Inflammatory macrophage (primary cell): ENCODE measurements around the gene STAC3.

ENCODE experiments used
- DNase-seq, 2 donors: peaks; one replicate each; pipeline ENCODE4 v3.0.0-alpha.2; 2020 to 2022

The STAC3 gene

DNA sequence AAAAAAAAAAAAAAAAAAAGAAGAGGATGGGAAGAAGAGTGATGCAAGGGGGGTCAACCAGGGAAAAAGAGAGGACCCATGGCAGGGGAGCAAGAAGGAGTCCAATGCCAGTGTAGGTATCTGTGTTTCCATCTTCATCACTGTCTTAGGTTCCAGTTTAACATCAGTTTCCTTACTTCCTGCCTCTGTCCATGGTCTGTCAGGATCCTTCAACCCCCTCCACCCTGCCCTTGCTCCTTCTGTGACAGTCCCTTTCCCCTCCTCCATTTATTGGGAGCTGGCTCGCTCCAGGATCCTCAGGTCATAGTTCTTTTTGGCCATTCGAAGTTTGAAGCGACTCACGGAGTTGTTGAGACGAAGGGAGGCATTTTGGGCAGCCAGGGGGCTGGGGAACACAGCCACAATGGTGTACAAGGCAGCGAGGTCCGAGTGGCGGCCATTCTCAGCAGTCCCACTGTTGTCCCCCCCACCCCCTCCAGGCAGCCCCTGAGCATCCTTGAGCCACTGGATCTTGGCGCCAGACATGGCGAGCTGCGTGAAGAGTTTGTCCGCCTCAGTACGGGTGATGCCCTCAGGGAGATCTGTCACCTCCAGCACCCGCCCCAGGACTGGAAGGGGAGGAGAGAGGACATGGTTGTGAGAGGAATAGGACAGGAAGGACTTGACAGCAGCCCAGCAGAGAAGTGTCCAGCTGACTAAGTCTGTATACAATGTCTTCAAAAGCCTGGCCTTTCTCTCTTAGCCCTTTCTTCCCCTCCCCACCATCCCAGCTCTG, 3.7 kb upstream of the STAC3 start:
- no peak for DNase-seq

GRCh38 chr12:57250541-57250940, 446 bp downstream of the STAC3 start:
- DNase-seq = no peak

GRCh38 chr12:57248934-57249742, 1.8 kb downstream of the STAC3 start:
- DNase-seq = peak; percentile 78 to 82

DNA sequence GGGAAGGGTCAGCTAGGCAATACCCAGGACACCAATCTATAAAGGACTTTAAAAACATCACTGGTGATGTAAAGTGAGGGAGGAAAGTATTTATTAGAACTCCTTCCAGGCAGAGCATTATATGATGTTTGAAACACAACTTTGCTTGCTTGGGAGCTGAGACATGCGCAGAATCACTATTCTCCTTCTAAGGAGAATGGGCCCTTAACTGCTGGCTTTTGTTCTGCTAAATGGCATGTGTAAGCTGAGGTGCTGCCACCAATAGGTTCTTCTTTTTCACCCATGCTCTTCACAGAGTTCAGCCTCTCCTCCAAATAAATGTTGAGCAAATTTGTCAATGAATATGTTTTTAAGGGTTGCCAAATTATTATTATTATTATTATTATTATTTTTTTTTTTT, 3.9 kb downstream of the STAC3 start:
- DNase-seq = no peak

GRCh38 chr12:57244312-57244696, 6.7 kb downstream of the STAC3 start:
- no peak for DNase-seq

DNA sequence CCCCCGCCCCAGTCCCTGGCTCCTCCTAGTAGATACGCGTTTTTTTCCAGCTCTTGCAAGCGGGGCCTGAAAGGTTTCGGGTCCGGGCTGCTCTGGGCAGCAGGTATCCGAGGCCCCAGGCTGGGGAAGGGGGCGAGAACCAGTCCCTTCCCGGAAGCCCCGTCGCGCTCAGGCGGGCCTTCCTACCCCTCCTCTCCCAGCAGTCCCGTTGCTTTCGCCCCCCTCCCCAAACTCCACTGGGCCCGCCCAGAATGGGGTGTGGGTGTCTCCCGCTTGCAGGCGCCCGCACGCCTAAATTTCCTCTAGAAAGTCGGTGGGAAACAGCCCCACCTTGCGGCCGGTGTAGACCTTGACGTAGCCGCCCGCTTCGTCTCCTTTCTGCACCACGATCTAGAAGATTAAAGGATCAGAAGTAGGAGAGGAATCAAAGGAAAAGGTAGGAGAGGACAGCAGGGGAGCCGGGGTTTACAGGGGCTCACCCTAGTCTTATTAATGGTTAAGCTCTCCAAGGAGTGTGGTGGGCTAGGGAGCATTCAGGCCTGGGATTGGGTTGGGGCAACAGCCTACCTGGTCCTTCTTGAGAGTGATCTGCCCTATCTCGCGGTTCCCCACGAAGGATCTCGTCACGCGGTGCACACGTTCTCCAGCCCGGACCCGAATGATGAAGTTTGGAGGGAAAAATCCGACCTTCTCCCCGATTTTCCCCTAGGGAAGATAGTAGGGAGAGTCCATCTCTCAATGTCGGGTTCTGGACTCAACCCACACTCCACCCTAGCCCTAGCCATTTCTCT, 7.3 kb downstream of the STAC3 start:
- DNase-seq = peak; percentile 71 to 72

DNA sequence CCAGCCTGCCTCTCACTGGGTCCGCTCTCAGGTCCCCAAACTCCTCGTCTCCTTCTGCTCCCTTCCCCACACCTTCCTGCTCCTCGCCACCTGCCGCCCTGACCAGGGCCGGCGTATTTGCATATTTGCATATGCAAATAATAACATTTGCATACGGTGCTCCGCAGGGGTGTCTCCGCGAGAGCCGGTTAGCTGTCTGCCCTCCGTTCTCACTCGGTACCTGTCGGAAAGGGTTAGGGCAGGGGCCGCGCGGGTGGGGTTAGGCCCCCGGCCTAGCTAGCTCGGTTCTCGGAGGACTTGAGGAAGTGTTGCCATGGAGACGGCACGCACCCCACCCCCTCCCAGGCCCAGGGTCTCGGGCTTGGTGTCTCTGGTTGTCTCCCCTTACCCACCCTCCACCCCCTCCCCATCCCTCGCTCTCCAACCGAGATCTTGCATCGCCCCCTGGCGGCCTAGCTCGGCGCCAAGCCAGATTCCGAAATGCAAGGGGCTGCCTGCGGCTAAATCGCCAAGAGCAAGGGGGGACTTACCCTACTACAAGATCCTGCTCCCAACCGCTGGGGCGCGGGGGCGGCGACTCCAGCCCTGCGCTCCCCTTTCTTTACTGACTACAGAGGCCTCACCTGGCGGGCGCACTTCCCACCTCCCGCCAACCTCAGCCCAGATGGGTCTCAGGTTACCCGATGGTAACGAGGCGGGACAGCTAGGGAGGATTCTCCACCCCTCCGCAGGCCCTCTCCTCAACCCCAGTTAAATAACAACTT, 8.1 kb downstream of the STAC3 start:
- peak; percentile 22 to 27 for DNase-seq

GRCh38 chr12:57242329-57242690, 8.7 kb downstream of the STAC3 start:
- DNase-seq = no peak

GRCh38 chr12:57241402-57242310, 9.3 kb downstream of the STAC3 start:
- DNase-seq = no peak

DNA sequence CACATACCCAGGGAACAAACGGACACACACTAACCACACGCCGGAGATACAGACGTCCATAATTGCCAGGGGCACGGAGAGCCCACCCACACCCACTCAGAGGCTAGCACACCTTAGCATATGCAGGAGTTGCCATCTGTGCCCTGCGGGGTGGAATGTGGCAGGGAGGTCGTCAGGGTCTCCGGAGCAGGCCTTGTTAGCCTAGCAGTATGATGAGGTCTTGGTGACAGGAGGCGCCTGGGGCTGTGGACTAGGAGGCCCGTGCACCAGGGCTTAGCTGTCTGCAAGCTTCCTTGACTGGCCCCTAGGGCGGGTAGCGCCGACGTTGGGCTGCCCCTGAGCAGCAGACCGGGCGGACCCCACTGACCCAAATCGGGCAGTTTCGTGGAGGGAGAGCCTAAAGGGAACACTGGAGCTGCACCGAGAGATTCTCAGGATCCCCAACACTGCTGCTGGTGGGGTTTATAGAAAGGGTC, 10.0 kb downstream of the STAC3 start:
- DNase-seq = no peak

DNA sequence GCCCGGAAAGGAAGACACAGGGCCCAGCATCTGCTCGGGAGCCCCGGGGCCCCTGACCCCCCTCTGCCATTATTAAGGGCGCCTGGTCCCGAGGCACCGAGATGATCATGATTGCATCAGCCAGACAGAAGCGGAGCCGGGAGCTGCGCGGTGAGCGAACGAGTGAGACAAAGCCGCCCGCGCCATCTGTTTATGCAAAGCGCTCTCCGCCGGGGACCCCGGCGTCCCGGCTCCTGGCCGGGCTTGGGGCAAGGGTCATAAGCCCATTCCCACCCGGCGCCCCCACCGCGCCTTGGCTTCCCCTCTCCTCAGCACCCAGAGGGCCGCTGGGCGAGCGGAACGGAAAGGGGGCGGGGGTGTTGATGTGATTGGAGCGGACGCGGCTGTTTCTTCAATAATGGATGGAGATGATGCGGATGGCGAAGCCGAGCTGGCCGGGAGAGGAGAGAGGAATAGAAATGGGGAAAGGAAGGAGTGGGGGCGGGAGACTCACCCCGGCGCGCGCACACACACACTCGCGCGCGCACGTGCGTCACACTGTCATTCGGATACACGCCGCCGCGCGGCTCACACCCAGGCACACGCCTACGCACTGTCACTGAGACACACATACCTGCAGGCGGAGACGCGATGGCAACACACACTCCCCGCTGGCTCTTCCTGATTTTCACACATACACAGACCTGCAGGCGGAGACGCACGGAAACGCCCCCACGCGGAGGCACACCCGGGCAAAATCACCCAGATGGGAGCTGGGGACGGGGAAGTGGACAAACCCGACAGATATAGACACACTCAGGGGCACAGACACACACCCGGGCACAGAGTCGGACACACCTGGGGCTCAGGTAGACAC, 10.7 kb downstream of the STAC3 start:
- peak; percentile 57 to 83 for DNase-seq

GRCh38 chr12:57239587-57240065, 11.4 kb downstream of the STAC3 start:
- no peak for DNase-seq

- DNase-seq = peak; percentile 89 to 92
Observed at GRCh38 chr12:57238854-57239554, 12.0 kb downstream of the STAC3 start.

GRCh38 chr12:57237932-57238853, 12.8 kb downstream of the STAC3 start:
- no peak for DNase-seq

DNA sequence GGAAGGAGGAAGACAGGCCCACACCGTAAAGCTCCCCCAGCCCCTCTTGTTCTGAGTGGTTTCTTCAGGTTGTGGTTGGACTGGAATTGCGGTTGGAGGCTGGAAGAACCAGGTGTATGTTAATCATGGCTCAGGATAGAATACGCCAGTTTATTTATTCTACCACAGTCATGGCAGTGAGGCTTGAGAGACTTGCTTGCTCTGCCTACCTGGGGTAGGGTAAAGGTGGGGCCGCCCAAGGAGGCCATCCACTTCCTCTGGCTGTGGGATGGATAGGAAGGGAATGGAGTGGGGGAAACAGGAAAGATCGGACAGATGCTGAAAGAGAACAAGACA, 13.4 kb downstream of the STAC3 start:
- DNase-seq = no peak

DNA sequence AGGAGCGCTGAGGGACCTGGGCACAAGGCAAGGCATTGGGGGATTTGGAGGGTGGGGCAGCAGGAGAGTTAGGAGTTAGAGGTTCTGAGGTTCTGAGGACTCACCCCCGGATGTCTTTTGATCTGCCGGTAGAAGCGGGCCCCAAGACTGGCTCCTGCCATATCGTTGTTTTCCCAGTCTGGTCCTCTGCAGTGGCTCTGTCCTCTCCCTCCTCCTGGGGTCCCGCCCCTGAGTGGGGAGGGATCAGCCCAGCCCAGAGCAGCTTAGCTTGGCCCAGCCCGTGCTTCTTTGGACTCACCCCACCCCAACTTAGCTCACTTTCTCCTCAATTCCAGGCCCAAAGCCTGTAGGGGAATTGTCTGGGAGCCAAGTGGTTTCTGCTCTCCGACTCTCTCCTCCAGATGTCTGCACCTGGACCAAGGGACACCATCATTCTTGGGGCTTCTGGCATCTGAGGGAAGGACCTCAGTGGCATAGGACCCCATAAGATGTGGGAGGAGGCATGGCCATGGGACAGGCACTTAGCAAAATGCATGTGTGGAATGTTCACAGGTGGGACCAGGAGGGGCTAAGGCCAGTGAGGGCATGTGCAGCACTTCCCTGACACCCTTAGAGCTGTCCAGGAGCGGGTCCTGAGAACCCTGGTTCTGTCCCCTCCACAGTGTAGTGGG, 13.9 kb downstream of the STAC3 start:
- DNase-seq = no peak

GRCh38 chr12:57236201-57236924, 14.6 kb downstream of the STAC3 start:
- DNase-seq = no peak
